Measurements from ENCODE around the gene C2orf49.

The C2orf49 gene

GRCh38 chr2:105376010-105376409 lies 38.7 kb downstream of the C2orf49 start:
- Histone ChIP-seq H3K4me3 (ENCODE audit: low read depth in 1 of 2, low read length in 2 of 2) (no peak overlapping the region), H3K79me2 (ENCODE audit: insufficient read depth, low read length) (no peaks in the 10 kb centered on the region), H2AFZ (ENCODE audit: low read depth, low read length) (no peak overlapping the region), H3K9ac (ENCODE audit: low read depth, low read length) (no peak overlapping the region), H3K4me1 (ENCODE audit: insufficient read depth, low read length) (no peaks in the 10 kb centered on the region), H3K36me3 (ENCODE audit: insufficient read depth, low read length) (no peaks in the 10 kb centered on the region), H3K27me3 (ENCODE audit: insufficient read depth, low read length, poor library complexity) (no peaks in the 10 kb centered on the region), H4K20me1 (ENCODE audit: insufficient read depth, low read length) (no peaks in the 10 kb centered on the region), H3K27ac (ENCODE audit: low read length) (no peak overlapping the region), H3K9me3 (ENCODE audit: insufficient read depth, low read length, severe bottlenecking) (no peaks in the 10 kb centered on the region), H3K4me2 (ENCODE audit: insufficient read depth, low read length) (no peak overlapping the region)
- TF ChIP-seq, protein P1, sequence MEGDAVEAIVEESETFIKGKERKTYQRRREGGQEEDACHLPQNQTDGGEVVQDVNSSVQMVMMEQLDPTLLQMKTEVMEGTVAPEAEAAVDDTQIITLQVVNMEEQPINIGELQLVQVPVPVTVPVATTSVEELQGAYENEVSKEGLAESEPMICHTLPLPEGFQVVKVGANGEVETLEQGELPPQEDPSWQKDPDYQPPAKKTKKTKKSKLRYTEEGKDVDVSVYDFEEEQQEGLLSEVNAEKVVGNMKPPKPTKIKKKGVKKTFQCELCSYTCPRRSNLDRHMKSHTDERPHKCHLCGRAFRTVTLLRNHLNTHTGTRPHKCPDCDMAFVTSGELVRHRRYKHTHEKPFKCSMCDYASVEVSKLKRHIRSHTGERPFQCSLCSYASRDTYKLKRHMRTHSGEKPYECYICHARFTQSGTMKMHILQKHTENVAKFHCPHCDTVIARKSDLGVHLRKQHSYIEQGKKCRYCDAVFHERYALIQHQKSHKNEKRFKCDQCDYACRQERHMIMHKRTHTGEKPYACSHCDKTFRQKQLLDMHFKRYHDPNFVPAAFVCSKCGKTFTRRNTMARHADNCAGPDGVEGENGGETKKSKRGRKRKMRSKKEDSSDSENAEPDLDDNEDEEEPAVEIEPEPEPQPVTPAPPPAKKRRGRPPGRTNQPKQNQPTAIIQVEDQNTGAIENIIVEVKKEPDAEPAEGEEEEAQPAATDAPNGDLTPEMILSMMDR (IDR thresholded peaks at IDR 0.05; ENCODE audit: borderline replicate concordance, extremely low read depth, low read length, poor library complexity, severe bottlenecking) = no peak
- no peak for TF ChIP-seq EZH2 (IDR thresholded peaks at IDR 0.05; ENCODE audit: borderline replicate concordance, low read depth, low read length, severe bottlenecking)
- no peak for DNase-seq
- no peak for ATAC-seq (ENCODE audit: insufficient read depth, low read depth)

DNA sequence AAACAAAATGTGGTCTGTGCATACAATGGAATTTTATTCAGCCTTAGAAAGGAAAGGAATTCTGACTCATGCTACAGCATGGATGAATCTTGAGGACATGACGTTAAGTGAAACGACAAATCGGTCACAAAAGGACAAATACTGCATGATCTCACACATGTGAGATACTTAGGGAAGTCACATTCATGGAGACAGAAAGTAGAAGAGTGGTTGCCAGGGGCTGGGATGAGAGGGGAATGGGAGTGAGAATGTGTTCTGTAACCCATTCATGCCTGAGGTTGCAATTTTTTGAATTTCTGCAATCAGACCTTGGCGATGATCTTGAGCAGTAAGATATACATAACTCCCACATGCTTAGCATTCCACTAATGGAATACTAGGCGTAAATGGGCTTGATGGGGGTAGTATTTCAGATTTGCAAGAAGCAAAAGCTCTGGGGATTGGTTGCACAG lies 39.5 kb downstream of the C2orf49 start:
- ATAC-seq (ENCODE audit: insufficient read depth, low read depth) (no peak), DNase-seq (no peak)
- Histone ChIP-seq H3K9me3 (ENCODE audit: insufficient read depth, low read length, severe bottlenecking) (no peaks in the 10 kb centered on the region), H3K4me2 (ENCODE audit: insufficient read depth, low read length) (no peak overlapping the region), H3K27me3 (ENCODE audit: insufficient read depth, low read length, poor library complexity) (no peaks in the 10 kb centered on the region), H3K36me3 (ENCODE audit: insufficient read depth, low read length) (no peaks in the 10 kb centered on the region), H3K4me1 (ENCODE audit: insufficient read depth, low read length) (no peaks in the 10 kb centered on the region), H3K4me3 (ENCODE audit: low read depth in 1 of 2, low read length in 2 of 2) (no peak overlapping the region), H2AFZ (ENCODE audit: low read depth, low read length) (no peak overlapping the region), H3K79me2 (ENCODE audit: insufficient read depth, low read length) (no peaks in the 10 kb centered on the region), H4K20me1 (ENCODE audit: insufficient read depth, low read length) (no peaks in the 10 kb centered on the region), H3K9ac (ENCODE audit: low read depth, low read length) (no peak overlapping the region), H3K27ac (ENCODE audit: low read length) (no peak overlapping the region)
- no peak for TF ChIP-seq EZH2 (IDR thresholded peaks at IDR 0.05; ENCODE audit: borderline replicate concordance, low read depth, low read length, severe bottlenecking)
- TF ChIP-seq, protein P1 (IDR thresholded peaks at IDR 0.05; ENCODE audit: borderline replicate concordance, extremely low read depth, low read length, poor library complexity, severe bottlenecking) = no peak

DNA sequence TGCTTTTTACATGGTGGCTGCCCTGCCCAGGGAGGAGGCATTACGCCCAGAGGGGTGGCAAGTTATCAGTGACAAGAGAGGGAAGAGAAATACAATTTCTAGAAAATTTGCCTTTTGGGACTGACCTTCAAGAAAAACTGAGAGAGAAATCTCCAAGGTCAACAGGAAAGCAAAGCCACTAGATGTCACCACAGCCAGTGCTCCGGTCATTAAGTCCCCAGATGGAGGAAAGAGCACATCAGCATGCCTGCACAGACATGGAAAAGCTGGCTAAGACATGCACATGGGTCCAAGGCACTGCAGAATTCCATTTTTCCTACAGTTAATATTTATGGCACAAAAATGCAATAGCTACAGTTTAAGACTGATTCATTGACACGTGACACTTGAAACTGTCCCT lies 40.5 kb downstream of the C2orf49 start:
- ATAC-seq (ENCODE audit: insufficient read depth, low read depth) = no peak
- no peaks in the 10 kb centered on the region for H3K27me3 ChIP-seq (ENCODE audit: insufficient read depth, low read length, poor library complexity)
- H2AFZ ChIP-seq (ENCODE audit: low read depth, low read length) = no peak overlapping the region
- DNase-seq = no peak
- H3K79me2 ChIP-seq (ENCODE audit: insufficient read depth, low read length) = no peaks in the 10 kb centered on the region
- H3K4me2 ChIP-seq (ENCODE audit: insufficient read depth, low read length) = no peak overlapping the region
- no peaks in the 10 kb centered on the region for H3K4me1 ChIP-seq (ENCODE audit: insufficient read depth, low read length)
- no peak overlapping the region for H3K27ac ChIP-seq (ENCODE audit: low read length)
- H3K9ac ChIP-seq (ENCODE audit: low read depth, low read length) = no peak overlapping the region
- no peaks in the 10 kb centered on the region for H3K9me3 ChIP-seq (ENCODE audit: insufficient read depth, low read length, severe bottlenecking)
- H3K36me3 ChIP-seq (ENCODE audit: insufficient read depth, low read length) = no peaks in the 10 kb centered on the region
- TF ChIP-seq, protein P1 (IDR thresholded peaks at IDR 0.05; ENCODE audit: borderline replicate concordance, extremely low read depth, low read length, poor library complexity, severe bottlenecking) = no peak
- no peak for TF ChIP-seq EZH2 (IDR thresholded peaks at IDR 0.05; ENCODE audit: borderline replicate concordance, low read depth, low read length, severe bottlenecking)
- no peaks in the 10 kb centered on the region for H4K20me1 ChIP-seq (ENCODE audit: insufficient read depth, low read length)
- H3K4me3 ChIP-seq (ENCODE audit: low read depth in 1 of 2, low read length in 2 of 2) = no peak overlapping the region

All from DND-41 (cell line).